Measurements from ENCODE around the gene DOCK8.

DOCK8 gene

DNA sequence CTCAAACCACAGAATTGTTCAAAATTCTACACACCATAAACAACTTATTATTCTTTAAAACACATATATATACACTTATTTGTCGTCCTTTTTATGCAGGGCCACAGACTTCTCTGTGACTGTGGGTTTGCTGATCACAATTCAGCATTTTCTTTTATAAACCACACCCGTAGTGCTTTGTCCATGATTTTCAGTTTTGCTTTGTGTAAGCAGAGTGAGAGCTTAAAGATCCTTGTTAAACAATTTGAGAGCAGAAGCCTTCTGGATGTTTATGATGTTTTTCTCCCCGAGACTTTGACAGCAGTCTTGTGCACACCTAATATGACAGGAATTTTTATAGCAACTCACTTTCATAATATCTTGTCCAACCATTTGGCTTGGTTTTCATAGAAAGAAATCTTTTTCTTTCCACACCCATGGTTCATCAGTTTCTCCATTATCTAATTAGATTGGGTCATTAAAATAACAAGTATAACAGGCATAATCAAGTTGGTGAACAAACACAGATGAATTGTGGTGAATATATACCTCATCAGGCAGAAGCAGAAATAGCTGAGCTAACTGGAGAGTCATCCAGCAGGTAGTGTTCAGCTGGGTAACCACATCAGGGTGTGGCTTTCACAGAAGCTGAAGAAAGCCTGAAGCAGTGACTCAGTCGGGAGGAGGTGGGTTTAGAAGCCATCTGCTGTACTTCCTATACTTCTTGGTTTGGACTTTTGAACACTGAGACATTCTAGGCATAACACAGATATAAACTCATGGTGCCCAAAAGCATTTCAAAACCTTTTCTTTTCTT, 232.8 kb downstream of the DOCK8 start:
- no peak overlapping the region for H3K27ac ChIP-seq
- DNase-seq, result no peak
- TF ChIP-seq, protein P1, sequence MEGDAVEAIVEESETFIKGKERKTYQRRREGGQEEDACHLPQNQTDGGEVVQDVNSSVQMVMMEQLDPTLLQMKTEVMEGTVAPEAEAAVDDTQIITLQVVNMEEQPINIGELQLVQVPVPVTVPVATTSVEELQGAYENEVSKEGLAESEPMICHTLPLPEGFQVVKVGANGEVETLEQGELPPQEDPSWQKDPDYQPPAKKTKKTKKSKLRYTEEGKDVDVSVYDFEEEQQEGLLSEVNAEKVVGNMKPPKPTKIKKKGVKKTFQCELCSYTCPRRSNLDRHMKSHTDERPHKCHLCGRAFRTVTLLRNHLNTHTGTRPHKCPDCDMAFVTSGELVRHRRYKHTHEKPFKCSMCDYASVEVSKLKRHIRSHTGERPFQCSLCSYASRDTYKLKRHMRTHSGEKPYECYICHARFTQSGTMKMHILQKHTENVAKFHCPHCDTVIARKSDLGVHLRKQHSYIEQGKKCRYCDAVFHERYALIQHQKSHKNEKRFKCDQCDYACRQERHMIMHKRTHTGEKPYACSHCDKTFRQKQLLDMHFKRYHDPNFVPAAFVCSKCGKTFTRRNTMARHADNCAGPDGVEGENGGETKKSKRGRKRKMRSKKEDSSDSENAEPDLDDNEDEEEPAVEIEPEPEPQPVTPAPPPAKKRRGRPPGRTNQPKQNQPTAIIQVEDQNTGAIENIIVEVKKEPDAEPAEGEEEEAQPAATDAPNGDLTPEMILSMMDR (IDR thresholded peaks at IDR 0.05; ENCODE audit: low read depth, low read length, missing control alignments), result no peak

GRCh38 chr9:450057-450456, 235.4 kb downstream of the DOCK8 start:
- in situ Hi-C loops (cut with HindIII; ENCODE audit: low pct_ligation_motif_present, low sequenced_read_pairs), result no loop called here
- TF ChIP-seq, protein P1 (IDR thresholded peaks at IDR 0.05; ENCODE audit: low read depth, low read length, missing control alignments), result no peak
- H3K4me3 ChIP-seq (ENCODE audit: low read depth, low read length), result no peak overlapping the region
- H3K27ac ChIP-seq, result no peak overlapping the region
- no peaks in the 10 kb centered on the region for H3K36me3 ChIP-seq (replicated peaks)
- no peak for DNase-seq
- H3K27me3 ChIP-seq (replicated peaks), result no peaks in the 10 kb centered on the region

More for the DNA sequence above, 232.8 kb downstream of the DOCK8 start:
- H3K4me3 ChIP-seq (ENCODE audit: low read depth, low read length), result no peak overlapping the region
- in situ Hi-C loops (cut with HindIII; ENCODE audit: low pct_ligation_motif_present, low sequenced_read_pairs), result no loop called here
- no peaks in the 10 kb centered on the region for H3K36me3 ChIP-seq (replicated peaks)
- H3K27me3 ChIP-seq (replicated peaks), result no peaks in the 10 kb centered on the region

GRCh38 chr9:450561-450960, 235.9 kb downstream of the DOCK8 start:
- Histone ChIP-seq H3K4me3 (ENCODE audit: low read depth, low read length) (no peak overlapping the region), H3K36me3 (replicated peaks) (no peaks in the 10 kb centered on the region), H3K27me3 (replicated peaks) (no peaks in the 10 kb centered on the region), H3K27ac (no peak overlapping the region)
- DNase-seq, result no peak
- TF ChIP-seq, protein P1 (IDR thresholded peaks at IDR 0.05; ENCODE audit: low read depth, low read length, missing control alignments), result no peak
- in situ Hi-C loops (cut with HindIII; ENCODE audit: low pct_ligation_motif_present, low sequenced_read_pairs), result no loop called here

- in situ Hi-C loops (cut with HindIII; ENCODE audit: low pct_ligation_motif_present, low sequenced_read_pairs), result no loop called here
- no peaks in the 10 kb centered on the region for H3K36me3 ChIP-seq (replicated peaks)
Measured at GRCh38 chr9:453832-454231, 239.2 kb downstream of the DOCK8 start.

DNA sequence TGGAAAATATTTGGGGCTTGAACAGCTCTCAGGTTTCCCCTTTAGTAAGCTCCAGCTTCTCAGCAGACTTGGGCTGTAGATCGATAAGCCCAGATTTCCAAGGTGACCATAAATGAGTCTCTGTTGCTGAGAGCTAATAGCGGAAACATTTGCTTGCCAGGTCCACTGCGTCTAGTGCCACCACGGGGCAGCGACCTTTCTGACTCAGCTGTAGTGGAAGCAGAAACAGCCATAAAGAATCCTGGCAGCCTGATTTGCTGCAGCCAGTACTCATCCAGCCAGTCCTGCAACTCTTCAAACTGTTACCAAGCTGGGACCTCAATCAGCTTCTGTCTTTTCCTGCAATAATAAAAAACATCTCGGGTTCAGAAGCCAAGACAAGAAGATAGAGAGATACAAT, 241.7 kb downstream of the DOCK8 start:
- TF ChIP-seq, protein P1 (IDR thresholded peaks at IDR 0.05; ENCODE audit: low read depth, low read length, missing control alignments), result no peak
- H3K36me3 ChIP-seq (replicated peaks), result no peaks in the 10 kb centered on the region

More at GRCh38 chr9:453832-454231, 239.2 kb downstream of the DOCK8 start:
- no peaks in the 10 kb centered on the region for H3K27me3 ChIP-seq (replicated peaks)
- no peak overlapping the region for H3K27ac ChIP-seq
- TF ChIP-seq, protein P1 (IDR thresholded peaks at IDR 0.05; ENCODE audit: low read depth, low read length, missing control alignments), result no peak
- no peak for DNase-seq
- H3K4me3 ChIP-seq (ENCODE audit: low read depth, low read length), result no peak overlapping the region

GRCh38 chr9:458590-458989, 243.9 kb downstream of the DOCK8 start:
- Histone ChIP-seq H3K4me3 (ENCODE audit: low read depth, low read length) (no peak overlapping the region), H3K27me3 (replicated peaks) (no peaks in the 10 kb centered on the region), H3K27ac (no peak overlapping the region), H3K36me3 (replicated peaks) (no peaks in the 10 kb centered on the region)
- in situ Hi-C loops (cut with HindIII; ENCODE audit: low pct_ligation_motif_present, low sequenced_read_pairs), result no loop called here
- TF ChIP-seq, protein P1 (IDR thresholded peaks at IDR 0.05; ENCODE audit: low read depth, low read length, missing control alignments), result no peak
- DNase-seq, result no peak

More for the DNA sequence above, 241.7 kb downstream of the DOCK8 start:
- Histone ChIP-seq H3K27me3 (replicated peaks) (no peaks in the 10 kb centered on the region), H3K27ac (no peak overlapping the region), H3K4me3 (ENCODE audit: low read depth, low read length) (no peak overlapping the region)
- in situ Hi-C loops (cut with HindIII; ENCODE audit: low pct_ligation_motif_present, low sequenced_read_pairs), result no loop called here
- DNase-seq, result no peak

Data from brain microvascular endothelial cell (primary cell).